Esophagus squamous epithelium (tissue), 4 donors: ENCODE data around the gene UNC5C.

Source experiments
- CTCF ChIP-seq, 6 experiments: fragments of 450-650 bp in 4 of 6; fragments of 200-600 bp in 2 of 6; sonication (generic) in 2 of 6; IDR thresholded peaks; one replicate each; pipeline ENCODE4 v1.5.1; 2016 to 2019; ENCODE audit warnings: antibody characterized with exemption in 6 of 6, mild to moderate bottlenecking in 4 of 6, moderate library complexity in 4 of 6
- POLR2A ChIP-seq, 4 donors: fragments of 450-650 bp; IDR thresholded peaks; one replicate each; pipeline ENCODE4 v1.6.1; 2017; ENCODE audit warnings: antibody characterized with exemption in 4 of 4, mild to moderate bottlenecking in 4 of 4, moderate library complexity in 3 of 4

DNA sequence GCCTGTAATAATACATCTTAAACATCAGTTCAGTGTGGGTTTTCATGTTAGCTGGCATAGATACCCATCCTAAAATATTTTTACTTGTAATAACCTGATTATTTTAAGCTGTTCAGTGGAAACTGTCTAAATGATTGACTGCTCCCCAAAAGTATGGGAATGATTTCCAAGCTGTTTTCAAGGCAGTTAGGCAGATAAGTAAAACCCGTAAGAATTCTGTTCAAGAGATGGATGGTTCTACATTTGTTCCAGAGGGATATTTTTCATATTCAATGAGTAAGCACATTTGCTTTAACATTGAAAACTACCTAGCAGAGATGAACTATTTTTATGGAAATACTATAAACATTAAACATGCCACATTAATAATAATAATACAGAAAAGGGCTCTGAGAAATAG is 161.1 kb downstream of the UNC5C start:
- TF ChIP-seq CTCF (IDR thresholded peaks at IDR 0.05) (no peak), POLR2A (IDR thresholded peaks at IDR 0.05) (no peak)
